HG02852 (cell line): Measurements from ENCODE around the gene ADAMTS2.

Source experiments
- ATAC-seq: cut with Tn5 transposase; IDR thresholded peaks from one replicate; pipeline ENCODE4 v1.9.1; 2021; ENCODE audit warnings: mild to moderate bottlenecking, moderate library complexity; ENCODE audit not compliant: unreplicated experiment

The ADAMTS2 gene

DNA sequence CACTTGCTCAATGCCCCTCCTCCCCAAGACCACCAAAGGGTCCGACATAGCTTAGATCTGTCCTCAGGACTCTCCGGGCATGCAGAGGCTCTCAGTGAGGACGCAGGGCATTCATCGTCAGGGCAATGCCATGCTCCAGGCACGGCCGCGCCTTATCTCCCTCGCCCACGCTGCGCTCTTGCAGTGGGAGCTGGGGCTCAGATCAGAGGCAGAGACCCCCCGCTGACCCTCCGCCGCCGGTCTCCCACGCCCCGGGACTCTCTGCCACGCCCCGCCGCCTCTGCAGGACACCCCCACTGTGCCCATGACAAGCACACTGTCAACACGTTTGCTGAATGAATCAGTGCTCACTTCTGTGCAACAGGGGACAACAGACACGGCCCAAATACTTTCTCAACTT, 140.7 kb downstream of the ADAMTS2 start:
- ATAC-seq: no peak

DNA sequence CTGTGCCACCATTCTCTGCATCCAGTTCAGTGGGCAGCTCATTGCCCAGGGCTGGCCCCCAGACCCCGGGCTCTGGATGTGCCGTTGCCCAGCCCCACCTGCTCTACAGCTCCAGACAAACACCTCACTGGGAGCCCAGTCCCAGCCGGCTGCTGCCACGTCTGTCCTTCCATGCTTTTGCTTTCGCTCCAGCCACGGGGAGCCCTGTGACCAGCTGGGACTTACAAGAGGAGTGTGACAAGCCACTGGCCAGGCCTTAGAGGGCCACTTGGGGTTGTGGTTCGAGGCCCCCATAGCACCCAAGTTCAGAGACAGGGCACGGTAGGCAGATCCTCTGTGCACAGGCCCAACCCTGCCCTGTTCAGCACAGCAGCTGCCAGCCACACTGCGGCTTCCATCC, 142.0 kb downstream of the ADAMTS2 start:
- ATAC-seq: no peak

DNA sequence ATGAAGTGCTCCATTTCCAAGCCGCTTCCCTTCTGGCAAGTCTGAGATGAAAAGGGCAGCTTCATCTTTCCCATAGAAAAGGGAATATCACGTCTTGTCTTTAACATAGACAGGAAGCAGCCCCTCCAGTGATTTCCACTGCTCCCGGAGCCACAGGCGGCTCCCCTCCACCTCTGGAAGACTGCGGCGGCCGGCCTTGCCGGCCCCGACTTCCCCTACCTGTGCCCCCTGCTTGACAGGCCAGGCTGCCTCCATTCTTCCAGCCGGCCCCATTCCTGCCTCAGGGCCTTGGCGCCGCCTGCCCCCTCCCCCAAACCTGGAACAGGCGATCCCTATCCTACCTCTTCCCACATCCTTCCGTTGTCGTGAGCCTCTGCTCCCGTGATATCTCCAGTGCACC, 143.3 kb downstream of the ADAMTS2 start:
- no peak for ATAC-seq

DNA sequence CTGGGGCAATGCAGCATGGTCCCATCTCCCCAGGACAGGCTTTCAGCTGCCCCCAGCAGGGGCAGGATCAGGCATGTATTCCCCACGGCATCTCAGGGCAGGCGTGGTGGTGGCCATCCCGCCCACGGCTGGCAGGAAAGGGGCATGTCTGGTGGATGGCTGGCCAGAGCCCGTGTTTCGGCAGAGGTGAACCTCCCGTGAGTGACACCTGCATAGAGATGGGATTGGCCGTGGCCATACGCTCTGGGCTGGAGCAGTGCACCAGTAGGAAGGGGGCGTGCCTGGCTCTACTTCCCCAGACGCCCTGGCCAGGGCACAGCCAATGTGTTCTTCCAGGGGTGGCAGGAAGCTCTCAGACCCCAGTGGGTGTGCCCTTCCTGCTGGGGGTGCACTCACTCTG, 146.0 kb downstream of the ADAMTS2 start:
- ATAC-seq: no peak

DNA sequence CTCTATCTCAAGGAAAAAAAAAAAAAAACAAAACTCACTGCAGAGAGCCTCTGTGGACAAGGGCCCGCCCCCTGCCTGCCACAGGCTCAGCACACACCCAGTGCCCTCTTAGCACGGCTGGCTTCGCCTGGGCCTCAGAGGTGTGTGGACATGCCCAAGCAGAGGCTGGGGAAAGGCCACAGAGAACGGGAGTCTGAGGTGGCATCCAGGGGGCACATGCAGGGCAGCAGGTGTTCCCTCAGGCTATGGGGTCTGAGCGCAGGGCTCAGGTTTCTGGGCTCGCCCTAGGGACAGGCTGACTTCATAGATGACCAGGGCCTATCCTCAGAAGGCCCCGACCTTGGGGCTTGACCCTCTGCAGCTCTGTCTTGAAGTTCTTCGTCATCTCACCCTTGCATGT, 146.4 kb downstream of the ADAMTS2 start:
- no peak for ATAC-seq

DNA sequence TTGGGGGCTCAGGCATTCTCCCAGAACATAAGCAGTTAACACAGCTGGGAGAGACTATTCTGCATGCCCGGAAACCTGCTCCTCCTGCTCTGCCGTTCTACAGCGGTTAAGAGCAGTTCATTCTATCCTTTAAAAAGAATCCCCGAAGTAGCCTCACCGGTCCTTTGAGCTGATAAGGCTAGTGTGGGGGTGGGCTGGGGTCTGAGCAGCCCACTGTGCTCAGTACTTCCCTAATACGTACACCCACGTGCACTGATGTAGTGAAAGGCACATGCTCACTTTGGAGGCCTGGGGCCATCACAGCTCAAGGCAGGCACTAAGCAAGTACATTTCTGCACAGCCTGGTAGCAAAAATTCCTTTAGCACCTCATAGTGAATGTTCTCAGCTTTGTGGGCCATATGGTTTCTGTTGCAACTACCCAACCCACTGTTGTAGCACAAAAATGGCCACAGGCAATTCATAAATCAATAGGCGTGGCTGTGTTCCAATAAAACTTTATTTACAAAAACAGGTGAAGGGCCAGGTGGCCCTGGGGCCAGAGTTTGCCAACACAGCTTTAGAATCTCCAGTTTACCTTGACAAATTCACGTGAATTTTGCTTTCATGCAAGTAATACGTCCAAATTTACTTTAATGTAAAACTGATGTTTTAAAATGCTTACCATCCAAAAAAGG, 148.7 kb downstream of the ADAMTS2 start:
- ATAC-seq: no peak

DNA sequence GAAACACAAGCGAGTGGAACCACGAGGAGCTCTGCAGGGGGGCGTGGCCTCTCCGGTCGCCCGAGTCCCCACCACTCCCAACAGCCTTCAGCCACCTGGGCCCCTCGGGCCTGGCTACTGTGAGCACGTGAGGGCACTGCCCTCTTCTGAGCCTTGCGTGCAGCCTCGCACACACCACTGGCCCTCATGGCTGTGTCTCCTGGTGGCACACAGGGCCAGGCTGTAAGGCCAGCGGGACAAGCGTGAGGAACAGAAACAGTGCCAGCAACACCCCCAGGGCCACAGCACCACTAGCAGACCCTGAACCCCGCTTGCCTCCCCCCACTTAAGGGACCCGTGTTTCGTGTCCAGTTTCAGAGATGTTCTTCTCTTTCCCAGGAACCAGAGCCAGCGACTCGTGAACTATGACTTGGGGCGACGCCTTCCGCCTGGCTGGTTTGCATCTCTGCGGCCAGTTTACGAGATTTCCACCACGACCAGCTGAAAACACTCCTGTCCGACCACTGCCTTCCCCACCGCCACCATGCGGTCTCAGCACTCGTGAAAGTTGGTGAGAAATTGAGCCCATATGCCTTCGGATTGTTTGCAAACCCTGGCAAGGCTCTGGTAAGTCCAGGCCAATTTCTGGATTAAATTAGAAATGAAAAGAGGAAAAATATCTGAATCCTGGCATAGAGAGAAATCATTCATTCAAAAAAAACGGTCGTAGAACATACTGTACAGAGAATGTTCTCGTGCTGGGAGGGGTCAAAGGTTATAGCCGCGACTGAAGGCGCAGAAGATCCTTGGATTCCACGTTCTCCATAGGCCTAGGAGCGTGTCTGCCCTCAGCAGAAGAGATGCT, 149.5 kb downstream of the ADAMTS2 start:
- no peak for ATAC-seq

DNA sequence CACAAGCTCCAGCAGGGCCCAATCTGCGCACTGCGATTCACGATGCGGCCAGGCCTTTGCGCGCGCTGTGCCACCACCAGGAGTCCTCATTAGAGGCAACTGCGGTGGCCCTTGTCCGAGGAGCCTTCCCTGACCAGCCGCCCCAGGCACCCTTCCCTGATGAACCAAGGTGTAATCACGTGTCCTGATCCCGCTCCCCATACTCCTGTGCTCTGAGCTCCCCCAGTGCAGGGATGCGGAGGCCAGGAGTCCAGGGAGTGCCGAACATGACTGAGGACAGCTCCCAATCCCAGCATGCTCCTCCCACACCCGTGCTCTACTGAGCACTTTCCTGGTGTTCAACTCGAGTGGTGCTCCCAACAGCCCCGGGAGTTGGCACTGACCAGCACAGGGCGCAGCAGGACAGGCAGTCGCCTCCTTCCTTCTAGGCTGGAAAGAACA, 150.3 kb downstream of the ADAMTS2 start:
- no peak for ATAC-seq

DNA sequence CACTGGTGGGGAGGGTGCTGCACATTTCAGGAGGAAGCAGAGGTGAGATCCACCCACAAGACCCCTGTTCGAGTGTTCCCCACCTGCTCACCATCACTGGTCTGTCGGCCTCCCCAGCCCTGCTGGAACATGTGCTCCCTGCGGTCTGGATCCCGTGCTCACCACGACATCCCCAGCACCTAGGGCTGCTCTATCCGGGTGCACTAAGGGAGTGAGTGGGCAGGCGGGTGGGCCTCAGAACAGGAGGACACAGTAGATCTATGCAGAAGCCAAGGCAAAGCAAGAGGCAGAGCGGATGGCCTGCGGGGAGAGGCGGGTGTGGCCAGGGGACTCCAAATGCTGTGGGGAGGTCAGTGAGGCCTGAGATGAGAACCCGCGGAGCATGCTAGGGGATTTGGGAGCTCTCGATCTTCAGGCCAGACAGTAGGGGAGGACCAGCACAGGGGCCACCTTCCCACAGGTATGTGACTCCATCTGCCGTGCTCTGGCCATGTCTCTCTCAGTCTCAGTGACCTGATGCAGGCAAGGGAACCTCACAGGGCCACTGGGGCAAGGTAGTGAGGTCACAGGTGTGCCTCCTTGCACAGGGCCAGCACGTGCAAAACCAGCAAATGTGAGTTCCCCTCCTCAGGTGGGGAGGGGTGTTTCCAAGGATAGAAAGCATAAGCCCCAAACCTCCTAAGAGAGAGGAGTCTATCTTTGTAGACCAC, 150.9 kb downstream of the ADAMTS2 start:
- ATAC-seq: no peak

DNA sequence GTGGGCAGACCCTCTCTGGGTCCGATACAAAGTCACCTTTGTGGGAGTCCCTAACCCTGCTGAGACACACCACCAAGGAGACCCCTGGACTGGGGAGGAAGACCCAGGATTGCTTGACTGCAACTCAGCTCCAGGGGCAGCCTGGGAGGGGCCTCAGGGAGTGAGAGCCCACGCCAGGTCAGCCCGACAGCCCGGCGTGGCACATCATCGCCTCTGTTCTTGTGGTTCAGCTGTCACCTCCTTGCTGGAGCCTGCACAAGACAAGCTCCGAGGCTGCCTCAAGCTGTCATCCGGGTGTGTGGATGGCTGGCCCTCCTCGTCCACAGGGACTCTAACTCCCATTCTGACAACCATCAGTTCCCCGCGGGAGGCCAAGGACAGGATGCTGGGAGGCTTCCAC, 151.5 kb downstream of the ADAMTS2 start:
- ATAC-seq: no peak

DNA sequence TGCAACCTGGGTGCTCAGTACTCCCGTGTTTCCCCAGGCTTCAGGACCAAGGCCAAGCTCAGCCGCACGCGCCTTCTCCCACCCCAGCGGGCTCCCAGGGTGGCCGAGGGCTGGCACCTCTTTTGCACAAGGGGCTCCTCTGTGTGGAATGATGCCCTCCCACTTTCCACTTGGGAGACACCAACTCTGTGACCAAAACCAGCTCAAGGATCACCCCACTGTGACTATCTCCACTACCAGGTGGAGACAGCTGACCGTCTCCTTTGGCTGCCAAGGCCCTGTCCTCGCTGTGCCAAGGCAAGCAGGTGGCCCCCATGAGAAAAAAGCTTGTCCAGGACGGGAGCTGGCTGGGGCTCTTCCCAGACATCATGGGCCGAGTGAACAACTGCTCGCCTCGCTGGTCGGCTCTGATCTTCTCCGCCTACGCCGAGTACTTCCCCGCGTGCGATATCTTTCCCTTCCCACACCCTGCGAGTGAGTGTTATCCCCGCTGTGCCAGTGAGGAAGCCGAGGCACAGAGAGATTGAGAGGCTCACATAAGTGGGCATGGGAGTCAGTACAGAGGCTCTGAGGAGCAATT, 152.3 kb downstream of the ADAMTS2 start:
- no peak for ATAC-seq

DNA sequence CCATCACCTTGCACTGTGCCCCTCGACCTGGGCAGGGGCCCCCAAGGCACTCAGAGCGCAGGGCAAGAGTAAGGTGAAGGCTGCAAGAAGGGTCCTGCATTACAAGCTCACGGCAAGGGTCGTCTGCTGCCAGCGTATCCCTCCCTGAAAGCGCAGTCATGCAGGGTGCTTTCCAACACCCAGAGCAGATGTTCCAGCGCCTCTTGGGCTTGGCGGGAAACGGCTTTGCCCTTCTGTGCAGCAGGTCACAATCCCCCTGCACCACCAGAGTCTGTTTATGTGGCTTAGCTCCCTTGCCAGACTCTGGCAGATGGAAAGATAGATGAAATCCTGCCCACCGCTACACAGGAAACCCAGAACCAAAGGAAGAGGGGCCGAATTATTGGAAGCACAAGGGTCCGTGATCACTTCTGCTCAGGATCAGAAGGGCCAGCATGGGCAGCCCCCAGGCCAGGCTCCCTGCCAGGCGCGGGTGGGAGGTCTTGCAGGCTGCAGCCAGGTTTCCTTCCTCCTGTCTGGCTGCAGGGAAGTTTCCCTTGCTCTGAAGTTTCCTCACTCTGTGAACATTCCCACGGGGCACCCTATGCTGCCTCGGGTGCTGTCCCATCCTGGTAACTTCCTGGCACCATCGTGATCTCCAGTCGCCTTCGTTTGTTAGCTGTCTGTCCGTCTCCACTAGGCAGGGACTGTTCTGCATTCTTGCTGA, 152.9 kb downstream of the ADAMTS2 start:
- no peak for ATAC-seq

DNA sequence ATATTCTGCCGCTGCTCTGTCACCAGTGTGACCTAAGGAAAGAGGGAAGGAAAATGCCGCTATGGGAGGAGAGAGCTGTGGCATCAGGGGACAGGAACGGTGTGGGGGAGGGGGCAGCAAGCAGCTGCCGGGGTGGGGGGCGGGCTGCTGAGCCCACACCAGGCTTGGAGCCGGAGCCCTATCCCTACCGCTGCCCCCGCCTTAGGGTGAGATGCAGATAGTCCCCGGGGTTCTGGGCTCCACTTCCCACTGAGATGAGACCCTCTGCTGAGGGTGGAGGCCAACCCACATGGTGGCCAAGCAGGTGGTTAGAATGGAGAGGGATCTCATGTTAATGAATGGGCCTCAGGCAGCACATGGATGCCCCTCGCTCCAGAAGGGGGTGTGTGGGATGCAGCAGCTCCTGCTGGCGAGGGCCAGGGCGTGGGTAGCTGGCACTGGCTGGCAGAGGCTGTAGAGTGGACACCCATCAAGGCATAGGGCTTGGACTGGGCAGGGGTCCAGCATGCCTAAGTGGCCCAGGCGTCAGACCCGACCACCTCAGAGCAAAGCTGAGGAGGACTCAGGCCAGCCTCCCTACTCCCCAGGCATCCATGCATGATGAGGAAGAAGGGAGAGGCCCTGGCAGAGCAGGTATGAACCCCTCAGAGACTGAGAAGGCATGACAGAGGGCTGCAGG, 153.6 kb downstream of the ADAMTS2 start:
- ATAC-seq: no peak

DNA sequence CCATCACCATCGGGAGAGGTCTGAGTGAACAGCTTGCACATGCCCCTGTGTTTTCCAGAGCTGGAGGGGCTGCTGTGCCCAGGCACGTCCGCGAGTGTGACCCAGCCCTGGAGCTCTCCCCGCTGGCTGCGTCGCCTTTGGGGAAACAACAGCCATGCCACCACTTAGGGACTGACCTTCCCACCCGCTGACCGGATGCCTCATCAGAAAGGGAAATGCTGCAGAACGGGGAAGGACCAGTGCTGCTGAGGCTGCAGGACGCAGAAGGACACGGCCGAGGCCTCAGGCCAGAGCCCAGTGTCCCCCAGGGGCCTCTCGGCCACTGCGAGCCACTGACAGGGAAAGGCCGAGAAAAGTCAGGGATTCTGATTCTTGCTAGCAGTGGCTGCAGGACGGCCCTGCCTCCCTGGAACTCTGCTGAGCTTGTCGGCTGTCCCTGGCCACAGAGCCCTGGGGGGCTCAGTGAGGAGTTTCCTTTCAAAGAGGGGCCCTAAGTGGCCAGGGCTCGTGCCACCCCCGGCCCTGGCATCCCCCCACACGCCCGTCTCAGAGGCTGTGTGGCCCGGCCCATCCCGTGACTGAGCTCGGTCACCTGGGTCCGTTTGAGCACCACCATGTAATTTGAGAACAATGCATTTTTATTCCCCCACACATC, 154.3 kb downstream of the ADAMTS2 start:
- ATAC-seq: no peak

DNA sequence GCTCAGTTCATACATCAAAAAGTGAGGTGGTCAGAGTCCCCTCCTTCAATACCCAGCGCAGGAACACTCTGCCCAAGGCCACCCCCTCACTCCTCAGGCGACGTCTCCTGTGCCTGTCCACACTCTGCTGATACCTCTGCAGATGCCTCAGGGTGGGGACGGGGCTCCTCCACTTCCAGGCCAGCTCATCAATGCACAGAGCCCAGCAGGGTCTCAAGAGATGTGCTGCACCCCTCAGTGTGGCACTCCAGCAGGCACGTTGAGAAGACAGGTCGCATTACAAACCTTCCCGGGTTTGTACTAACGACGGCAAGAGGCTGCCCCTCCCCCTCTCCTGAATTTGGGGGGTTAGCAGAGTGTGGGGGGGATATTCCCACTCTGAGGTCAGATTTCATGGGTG, 156.6 kb downstream of the ADAMTS2 start:
- no peak for ATAC-seq

DNA sequence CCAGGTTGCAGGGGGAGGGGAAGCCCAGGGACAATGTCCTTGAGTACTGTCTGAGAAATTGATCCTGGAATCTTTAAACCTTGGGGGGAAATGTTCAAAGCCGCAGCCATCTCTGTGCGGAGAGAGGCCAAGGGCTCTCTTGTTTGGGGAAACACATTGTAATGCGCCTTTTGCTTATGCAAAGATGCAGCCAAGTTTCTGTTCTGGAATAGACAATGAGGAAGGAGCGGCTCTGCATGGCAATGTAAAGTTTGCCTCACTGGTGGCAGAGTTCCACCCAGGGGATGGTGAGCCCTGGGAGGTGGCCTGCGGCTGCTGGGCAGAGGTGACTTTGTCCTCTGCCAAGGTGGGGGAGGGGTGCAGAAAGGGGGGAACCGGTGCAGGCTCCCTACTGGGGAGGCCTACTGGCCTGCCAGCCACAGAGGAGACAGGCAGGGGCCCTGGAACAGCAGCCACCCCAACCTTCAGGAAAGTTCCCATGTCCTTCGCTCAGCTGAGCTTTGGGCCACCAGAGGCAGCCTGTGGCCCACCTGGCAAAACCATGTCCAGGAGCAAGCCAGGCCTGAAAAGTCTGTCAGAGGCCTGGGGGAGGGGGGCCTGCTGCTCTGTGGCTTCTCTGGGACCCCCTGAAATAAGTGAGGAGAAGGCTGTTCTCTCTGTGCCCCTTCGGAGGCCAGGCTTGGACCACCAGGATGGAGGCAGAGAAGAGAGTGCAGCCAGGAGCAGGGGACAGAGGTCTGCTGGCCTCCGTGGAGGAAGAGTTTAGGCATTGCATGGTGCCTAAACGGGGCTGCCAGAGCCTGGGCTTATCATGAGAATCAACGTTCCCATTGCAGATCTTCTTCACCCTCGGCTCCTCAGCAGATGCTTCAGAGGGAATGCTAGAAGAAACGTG, 157.3 kb downstream of the ADAMTS2 start:
- no peak for ATAC-seq

DNA sequence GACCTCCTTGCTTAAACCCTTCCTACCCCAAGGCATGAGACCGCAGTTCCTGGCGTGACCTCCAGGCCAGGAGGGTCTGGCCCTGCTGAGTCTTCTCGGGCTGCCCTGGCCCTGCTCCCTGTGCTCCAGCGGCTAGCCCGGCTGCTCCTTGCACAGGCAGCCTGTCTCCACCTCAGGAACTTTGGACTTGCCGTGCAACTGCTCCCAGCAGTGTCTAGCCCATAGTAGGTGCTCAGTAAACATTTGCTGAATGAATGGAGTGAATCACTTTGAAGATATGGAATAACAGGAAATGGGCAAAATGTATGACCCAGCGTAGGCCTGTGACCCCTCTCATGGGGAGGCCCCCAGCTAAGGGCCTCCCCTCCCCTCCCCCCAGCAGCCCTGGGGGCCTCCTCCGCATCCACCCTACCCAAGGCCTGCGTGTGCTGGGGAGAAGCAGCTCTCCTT, 158.0 kb downstream of the ADAMTS2 start:
- no peak for ATAC-seq

DNA sequence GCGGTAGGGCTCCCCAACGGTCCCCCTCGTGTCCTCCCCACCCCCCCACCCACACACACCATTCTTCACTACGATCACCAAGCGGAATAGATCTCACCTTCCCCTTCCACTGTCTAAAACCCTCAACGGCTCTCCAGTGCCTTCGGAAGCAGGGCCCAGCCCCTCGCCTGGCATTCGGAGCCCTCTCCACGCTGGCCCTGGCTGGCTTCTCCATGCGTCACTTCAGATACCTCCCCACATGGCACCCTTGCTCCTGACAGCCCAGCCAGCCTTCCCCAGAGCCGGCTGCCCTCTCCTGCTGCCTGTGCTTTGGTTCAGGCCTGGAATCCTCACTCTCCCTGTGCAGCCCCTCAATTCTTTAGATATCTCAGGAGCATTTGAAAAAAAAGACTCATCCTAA, 158.5 kb downstream of the ADAMTS2 start:
- ATAC-seq: no peak

DNA sequence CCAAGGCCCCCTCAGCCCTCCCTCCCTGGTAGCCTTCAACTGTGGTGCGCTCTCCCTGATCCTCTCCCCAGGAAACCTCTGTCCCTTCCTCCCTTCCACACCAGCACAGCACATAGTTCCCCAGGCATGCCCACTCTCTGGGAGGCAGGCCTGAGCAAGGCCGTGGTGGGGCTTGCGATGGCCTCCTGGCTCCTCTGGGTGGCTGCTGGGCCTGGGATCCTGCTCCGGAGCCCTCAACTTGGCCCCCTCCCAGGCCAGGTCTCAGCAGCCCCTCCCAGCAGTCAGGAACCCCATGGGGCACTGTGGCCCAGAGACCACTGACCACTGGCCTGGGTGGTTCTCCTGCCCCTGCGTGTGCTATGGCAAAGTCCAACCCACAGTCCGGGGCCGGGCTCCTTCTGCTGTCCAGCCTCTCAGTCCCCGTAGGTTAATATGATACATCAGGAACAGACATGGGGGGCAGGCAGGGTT, 159.3 kb downstream of the ADAMTS2 start:
- ATAC-seq: no peak
